CD4-positive, alpha-beta T cell (primary cell): ENCODE measurements around the gene ADAMTSL1. TPM values are rescaled to one million over a fixed set of nuclear protein-coding genes. Genes with fewer than 3 reads are reported as not detected.

Experiments used
- ATAC-seq: fragments of 200-7000 bp; cut with Tn5 transposase; one replicate; pipeline ENCODE4 v1.10.0; 2022; ENCODE audit warnings: mild to moderate bottlenecking; ENCODE audit not compliant: poor library complexity
- CTCF ChIA-PET: fragments of 350-600 bp; sonication (Branson Sonifier 250); formaldehyde crosslinking; loops from one replicate; lab custom pipeline; 2021; ENCODE audit warnings: antibody characterized with exemption, inconsistent platforms; lab: Charles Lee
- POLR2A ChIA-PET: fragments of 350-600 bp; sonication (Branson Sonifier 250); formaldehyde crosslinking; loops from one replicate; lab custom pipeline; 2021; ENCODE audit warnings: antibody characterized with exemption, inconsistent platforms; lab: Charles Lee
- DNase-seq, 14 experiments: peaks; one replicate each; pipeline ENCODE4 v3.0.0-alpha.2; 2013 to 2020; ENCODE audit warnings: mixed read lengths in 2 of 14
- H3K27ac ChIP-seq, 2 donors: one replicate each; pipeline versions ENCODE4 v1.5.1 to v1.7.0; 2013; ENCODE audit warnings: low read length in 2 of 2, low read depth in 1 of 2, mild to moderate bottlenecking in 1 of 2
- H3K27me3 ChIP-seq, 2 experiments: 1 replicate in 1 of 2; 2 replicates in 1 of 2; pipeline versions ENCODE4 v1.6.1 to v1.7.0; 2013; ENCODE audit warnings: low read length in 2 of 2, control low read depth in 1 of 2, mild to moderate bottlenecking in 1 of 2, moderate library complexity in 1 of 2; ENCODE audit not compliant: insufficient read depth in 2 of 2, control insufficient read depth in 1 of 2
- H3K36me3 ChIP-seq: one replicate; pipeline ENCODE4 v1.6.1; 2013; ENCODE audit warnings: low read length, control low read depth; ENCODE audit not compliant: insufficient read depth
- H3K4me1 ChIP-seq: one replicate; pipeline ENCODE4 v1.6.1; 2013; ENCODE audit warnings: low read length, control low read depth; ENCODE audit not compliant: insufficient read depth
- H3K4me3 ChIP-seq: one replicate; pipeline ENCODE4 v1.5.1; 2013; ENCODE audit warnings: mild to moderate bottlenecking, low read length, moderate library complexity
- H3K9me3 ChIP-seq, 2 experiments: 1 replicate in 1 of 2; 2 replicates in 1 of 2; pipeline versions ENCODE4 v1.6.1 to v1.7.0; 2013; ENCODE audit warnings: low read length in 2 of 2, mild to moderate bottlenecking in 2 of 2, control low read depth in 1 of 2, moderate library complexity in 1 of 2; ENCODE audit not compliant: control insufficient read depth in 1 of 2, insufficient read depth in 1 of 2
- H3K27ac Mint-ChIP-seq: one replicate; pipeline ENCODE4 v1.8.0; 2020; ENCODE audit warnings: mixed read lengths
- H3K27me3 Mint-ChIP-seq: one replicate; pipeline ENCODE4 v1.8.0; 2021; ENCODE audit warnings: mixed read lengths
- H3K36me3 Mint-ChIP-seq: one replicate; pipeline ENCODE4 v1.8.0; 2021; ENCODE audit warnings: low read depth, mixed read lengths
- H3K4me1 Mint-ChIP-seq: one replicate; pipeline ENCODE4 v1.8.0; 2021; ENCODE audit warnings: low read depth, mixed read lengths
- H3K4me3 Mint-ChIP-seq: one replicate; pipeline ENCODE4 v1.8.0; 2020; ENCODE audit warnings: mild to moderate bottlenecking, mixed read lengths
- H3K9me3 Mint-ChIP-seq: one replicate; pipeline ENCODE4 v1.8.0; 2020; ENCODE audit warnings: mixed read lengths
- CTCF ChIP-seq: fragments of 200-600 bp; IDR thresholded peaks from one replicate; pipeline ENCODE4 v1.8.0; 2022; ENCODE audit warnings: antibody characterized with exemption, mild to moderate bottlenecking
- intact Hi-C, 2 experiments: fragments of 100-400 bp; cut with DNase I in 1 of 2; cut with micrococcal nuclease in 1 of 2; formaldehyde crosslinking; loops; one replicate each; pipeline versions ENCODE4 v1.15.1 to v1.9.0; 2023 to 2025; cut with DNase I, micrococcal nuclease
- total RNA-seq, 174 experiments: library from RNA in 2 of 174; stranded (reverse) in 2 of 174; gene quantifications; one replicate each; pipeline ENCODE4 v1.2.3 and lab custom pipeline; 2021 to 2026

Gene ADAMTSL1
- total RNA-seq, 2 experiments from 2014 or later, result not detected

- CTCF ChIA-PET, result no interaction called here
- POLR2A ChIA-PET, result no interaction called here
- no peak for TF ChIP-seq CTCF
- ATAC-seq, result no peak
- Mint-ChIP-seq H3K4me1 (no peaks in the 10 kb centered on the region), H3K9me3 (no peaks in the 10 kb centered on the region), H3K36me3 (no peaks in the 10 kb centered on the region), H3K27ac (no peak overlapping the region), H3K4me3 (no peak overlapping the region), H3K27me3 (peaks cover 19% of the 10 kb centered on the region)
- intact Hi-C loops, result no loop called here
- no peaks in the 10 kb centered on the region for H3K36me3 ChIP-seq
- H3K4me1 ChIP-seq, result no peaks in the 10 kb centered on the region
- peaks cover 2 to 6% of the 10 kb centered on the region in 2 experiments for H3K27me3 ChIP-seq
- H3K27ac ChIP-seq, result no peak overlapping the region
- no peaks in the 10 kb centered on the region for H3K9me3 ChIP-seq
- DNase-seq, result no peak
- H3K4me3 ChIP-seq, result no peak overlapping the region
Observed at GRCh38 chr9:18761742-18762300, 287.9 kb downstream of the ADAMTSL1 start.

GRCh38 chr9:18766989-18767550 is 293.1 kb downstream of the ADAMTSL1 start:
- no peak overlapping the region for H3K27ac ChIP-seq
- POLR2A ChIA-PET, result no interaction called here
- H3K27me3 ChIP-seq, result peaks cover 6 to 9% of the 10 kb centered on the region in 2 experiments
- no peaks in the 10 kb centered on the region for H3K36me3 ChIP-seq
- no peaks in the 10 kb centered on the region for H3K9me3 ChIP-seq
- Mint-ChIP-seq H3K4me1 (no peaks in the 10 kb centered on the region), H3K9me3 (no peaks in the 10 kb centered on the region), H3K27ac (no peak overlapping the region), H3K36me3 (no peaks in the 10 kb centered on the region), H3K4me3 (no peak overlapping the region), H3K27me3 (peaks cover 29% of the 10 kb centered on the region)
- DNase-seq (no peak), ATAC-seq (no peak)
- TF ChIP-seq CTCF, result no peak
- H3K4me3 ChIP-seq, result no peak overlapping the region
- no peaks in the 10 kb centered on the region for H3K4me1 ChIP-seq
- intact Hi-C loops, result no loop called here
- CTCF ChIA-PET, result no interaction called here

- CTCF ChIA-PET, result no interaction called here
- H3K9me3 Mint-ChIP-seq, result no peaks in the 10 kb centered on the region
- no peaks in the 10 kb centered on the region for H3K9me3 ChIP-seq
- no peak for TF ChIP-seq CTCF
- H3K4me3 ChIP-seq, result no peak overlapping the region
- peaks cover 6 to 9% of the 10 kb centered on the region in 2 experiments for H3K27me3 ChIP-seq
- H3K27ac Mint-ChIP-seq, result no peak overlapping the region
- no peaks in the 10 kb centered on the region for H3K36me3 ChIP-seq
- POLR2A ChIA-PET, result no interaction called here
- H3K4me3 Mint-ChIP-seq, result no peak overlapping the region
- DNase-seq (no peak), ATAC-seq (no peak)
- peaks cover 29% of the 10 kb centered on the region for H3K27me3 Mint-ChIP-seq
- intact Hi-C loops, result no loop called here
- no peaks in the 10 kb centered on the region for H3K36me3 Mint-ChIP-seq
- no peaks in the 10 kb centered on the region for H3K4me1 Mint-ChIP-seq
- no peak overlapping the region for H3K27ac ChIP-seq
- H3K4me1 ChIP-seq, result no peaks in the 10 kb centered on the region
Observed at GRCh38 chr9:18768951-18769622, 295.1 kb downstream of the ADAMTSL1 start.
